H9 (cell line): ENCODE results near the gene UVRAG. TPM values are rescaled to one million over a fixed set of nuclear protein-coding genes. Genes with fewer than 3 reads are reported as not detected.

Experiments
- DNase-seq: peaks from one replicate; pipeline ENCODE4 v3.0.0-alpha.2; 2017
- H2AFZ ChIP-seq: one replicate; pipeline ENCODE4 v1.6.1; 2013; ENCODE audit warnings: mild to moderate bottlenecking, low read length, control low read depth, moderate library complexity
- H2AK5ac ChIP-seq: 2 replicates; pipeline ENCODE4 v1.6.1; 2013; ENCODE audit warnings: low read length, control low read depth, mixed read lengths; ENCODE audit not compliant: insufficient read length
- H2BK120ac ChIP-seq: one replicate; pipeline ENCODE4 v1.6.1; 2013; ENCODE audit warnings: low read depth, mild to moderate bottlenecking, low read length, control low read depth, inconsistent platforms; ENCODE audit not compliant: poor library complexity, severe bottlenecking
- H2BK12ac ChIP-seq: 2 replicates; pipeline ENCODE4 v1.6.1; 2013; ENCODE audit warnings: low read length, control low read depth, mixed read lengths, low read depth; ENCODE audit not compliant: insufficient read length
- H2BK15ac ChIP-seq: 2 replicates; pipeline ENCODE4 v1.6.1; 2013; ENCODE audit warnings: low read depth, low read length, control low read depth
- H2BK20ac ChIP-seq: one replicate; pipeline ENCODE4 v1.6.1; 2013; ENCODE audit warnings: low read depth, mild to moderate bottlenecking, low read length, control low read depth, inconsistent platforms; ENCODE audit not compliant: poor library complexity, severe bottlenecking
- H2BK5ac ChIP-seq: 2 replicates; pipeline ENCODE4 v1.6.1; 2013; ENCODE audit warnings: low read length, control low read depth, mixed read lengths; ENCODE audit not compliant: insufficient read length
- H3K14ac ChIP-seq: 2 replicates; pipeline ENCODE4 v1.6.1; 2013; ENCODE audit warnings: low read length, control low read depth; ENCODE audit not compliant: insufficient read depth
- H3K18ac ChIP-seq: 2 replicates; pipeline ENCODE4 v1.6.1; 2013; ENCODE audit warnings: low read depth, mild to moderate bottlenecking, mixed read lengths, low read length, control low read depth; ENCODE audit not compliant: insufficient read length
- H3K23ac ChIP-seq: 2 replicates; pipeline ENCODE4 v1.6.1; 2013; ENCODE audit warnings: low read length, control low read depth, mixed read lengths, low read depth; ENCODE audit not compliant: insufficient read length
- H3K23me2 ChIP-seq: 2 replicates; pipeline ENCODE4 v1.6.1; 2013; ENCODE audit warnings: low read depth, mild to moderate bottlenecking, mixed read lengths, low read length, control low read depth; ENCODE audit not compliant: insufficient read length, poor library complexity, severe bottlenecking
- H3K27ac ChIP-seq: 2 replicates; pipeline ENCODE4 v1.5.1; 2013; ENCODE audit warnings: low read length, control low read depth, mixed read lengths, low read depth; ENCODE audit not compliant: insufficient read length
- H3K27me3 ChIP-seq: 2 replicates; pipeline ENCODE4 v1.6.1; 2013; ENCODE audit warnings: low read length, control low read depth, inconsistent platforms; ENCODE audit not compliant: insufficient read depth
- H3K4ac ChIP-seq: 2 replicates; pipeline ENCODE4 v1.6.1; 2013; ENCODE audit warnings: low read depth, mild to moderate bottlenecking, control low read depth, inconsistent platforms, low read length, moderate library complexity
- H3K4me1 ChIP-seq: 2 replicates; pipeline ENCODE4 v1.6.1; 2013; ENCODE audit warnings: low read length, control low read depth, inconsistent platforms; ENCODE audit not compliant: insufficient read depth
- H3K4me2 ChIP-seq: 2 replicates; pipeline ENCODE4 v1.6.1; 2013; ENCODE audit warnings: low read length, control low read depth, mixed read lengths; ENCODE audit not compliant: insufficient read length, insufficient read depth
- H3K56ac ChIP-seq: 2 replicates; pipeline ENCODE4 v1.6.1; 2013; ENCODE audit warnings: low read depth, mild to moderate bottlenecking, mixed read lengths, low read length, control low read depth; ENCODE audit not compliant: insufficient read length
- H3K79me1 ChIP-seq: 2 replicates; pipeline ENCODE4 v1.6.1; 2013; ENCODE audit warnings: low read depth, mild to moderate bottlenecking, moderate library complexity, low read length, control low read depth, inconsistent platforms; ENCODE audit not compliant: insufficient read depth, poor library complexity, severe bottlenecking
- H3K79me2 ChIP-seq: 2 replicates; pipeline ENCODE4 v1.6.1; 2013; ENCODE audit warnings: low read length, control low read depth, inconsistent platforms; ENCODE audit not compliant: insufficient read depth
- H3K9ac ChIP-seq: 2 replicates; pipeline ENCODE4 v1.6.1; 2013; ENCODE audit warnings: low read length, control low read depth, mixed read lengths; ENCODE audit not compliant: insufficient read length; ENCODE audit errors: extremely low read depth
- H3K9me3 ChIP-seq: one replicate; pipeline ENCODE4 v1.6.1; 2013; ENCODE audit warnings: low read depth, low read length, inconsistent platforms; ENCODE audit not compliant: control insufficient read depth
- H3T11ph ChIP-seq: one replicate; pipeline ENCODE4 v1.6.1; 2013; ENCODE audit warnings: mild to moderate bottlenecking, low read length, control low read depth, inconsistent platforms
- H4K20me1 ChIP-seq: one replicate; pipeline ENCODE4 v1.6.1; 2013; ENCODE audit not compliant: control insufficient read depth, insufficient read length, insufficient read depth
- H4K5ac ChIP-seq: 2 replicates; pipeline ENCODE4 v1.6.1; 2013; ENCODE audit warnings: low read depth, mild to moderate bottlenecking, mixed read lengths, low read length, control low read depth; ENCODE audit not compliant: insufficient read length
- H4K8ac ChIP-seq: replicated peaks from 2 replicates; pipeline ENCODE4 v1.6.1; 2013; ENCODE audit warnings: low read length, control low read depth, mixed read lengths, low read depth; ENCODE audit not compliant: insufficient read length
- H4K91ac ChIP-seq: 2 replicates; pipeline ENCODE4 v1.6.1; 2013; ENCODE audit warnings: low read depth, mild to moderate bottlenecking, moderate library complexity, mixed read lengths, low read length, control low read depth; ENCODE audit not compliant: insufficient read length
- H3K27ac Mint-ChIP-seq, 3 experiments: 2 replicates in 2 of 3; 3 replicates in 1 of 3; pipeline ENCODE4 v1.8.0; 2020 to 2021; ENCODE audit warnings: mixed read lengths in 3 of 3, mild to moderate bottlenecking in 1 of 3, moderate library complexity in 1 of 3
- H3K27me3 Mint-ChIP-seq: 2 replicates; pipeline ENCODE4 v1.8.0; 2021; ENCODE audit warnings: low read depth, mild to moderate bottlenecking, moderate library complexity, mixed read lengths
- H3K36me3 Mint-ChIP-seq, 3 experiments: 2 replicates in 2 of 3; 3 replicates in 1 of 3; pipeline ENCODE4 v1.8.0; 2020 to 2021; ENCODE audit warnings: low read depth in 3 of 3, mixed read lengths in 3 of 3; ENCODE audit not compliant: insufficient read depth in 1 of 3
- H3K4me1 Mint-ChIP-seq, 2 experiments: 2 replicates each; pipeline ENCODE4 v1.8.0; 2020; ENCODE audit warnings: mixed read lengths in 2 of 2
- H3K4me3 Mint-ChIP-seq, 2 experiments: 2 replicates in 1 of 2; 3 replicates in 1 of 2; pipeline ENCODE4 v1.8.0; 2020 to 2021; ENCODE audit warnings: mild to moderate bottlenecking in 2 of 2, mixed read lengths in 2 of 2, moderate library complexity in 1 of 2
- H3K9me3 Mint-ChIP-seq, 2 experiments: 2 replicates in 1 of 2; 3 replicates in 1 of 2; pipeline ENCODE4 v1.8.0; 2020; ENCODE audit warnings: mild to moderate bottlenecking in 2 of 2, mixed read lengths in 2 of 2, moderate library complexity in 1 of 2
- CTCF ChIP-seq: fragments of 200-600 bp; sonication (generic); conservative IDR thresholded peaks from 3 replicates; pipeline ENCODE4 v1.8.0; 2021; ENCODE audit warnings: antibody characterized with exemption, mild to moderate bottlenecking
- WGBS: extraction: QIAGEN DNeasy Blood & Tissue Kit; methylation state at CpG from one replicate; pipeline ENCODE4 v1.1.7; 2013; ENCODE audit warnings: missing lambda C conversion rate, low lambda C conversion rate, mixed read lengths; ENCODE audit not compliant: insufficient read length; ENCODE audit errors: extremely low coverage; 5-methylcytosine and 5-hydroxymethylcytosine counted together
- total RNA-seq: library from RNA; stranded (reverse); gene quantifications from 2 replicates; pipeline ENCODE4 v1.2.1, GENCODE V29; 2021

UVRAG gene
- total RNA-seq, 1 experiment from 2014 or later, result 18.5 TPM

DNA sequence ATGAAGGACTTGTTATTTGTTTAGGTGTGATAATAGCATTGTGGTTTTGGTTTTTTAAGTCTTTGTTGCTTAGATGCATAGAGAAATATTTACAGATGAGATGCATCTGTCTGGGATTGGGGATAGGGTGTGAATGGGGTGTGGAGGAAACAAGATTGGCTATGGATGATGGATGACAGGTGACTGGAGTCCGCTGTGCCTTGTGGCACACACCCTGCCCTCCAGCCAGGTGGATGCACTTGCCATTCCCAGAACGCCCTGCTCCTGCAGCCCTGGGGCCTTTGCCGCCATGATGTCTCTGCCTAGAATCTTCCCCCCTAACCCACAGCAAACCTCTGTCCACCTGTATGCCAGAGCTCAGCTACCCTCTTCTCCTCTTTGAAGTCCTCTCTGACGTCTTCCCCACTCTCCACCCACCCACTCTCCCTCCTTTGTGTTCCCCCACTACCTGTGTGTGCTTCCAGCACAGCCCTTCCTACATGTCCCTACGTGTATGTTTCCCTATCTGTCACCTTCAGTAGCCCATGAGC is 336.6 kb downstream of the UVRAG start:
- Histone ChIP-seq H3K27ac (no peak overlapping the region), H3K79me1 (no peaks in the 10 kb centered on the region), H2BK12ac (no peak overlapping the region), H3K14ac (no peak overlapping the region), H2BK120ac (no peak overlapping the region), H3K56ac (no peak overlapping the region), H3T11ph (no peak overlapping the region), H3K9ac (no peak overlapping the region), H4K20me1 (no peaks in the 10 kb centered on the region), H2AFZ (peak overlapping the region; percentile 82), H3K9me3 (no peaks in the 10 kb centered on the region), H4K8ac (no peak overlapping the region), H3K18ac (no peak overlapping the region), H3K4me1 (no peaks in the 10 kb centered on the region), H4K5ac (no peak overlapping the region), H2BK15ac (no peak overlapping the region), H3K23me2 (no peaks in the 10 kb centered on the region), H3K27me3 (no peaks in the 10 kb centered on the region; the same call in none of the 2 replicates), H2BK20ac (no peak overlapping the region), H2BK5ac (no peak overlapping the region), H3K4me2 (peak overlapping the region; percentile 45), H3K4ac (no peak overlapping the region), H2AK5ac (no peak overlapping the region), H4K91ac (no peak overlapping the region), H3K79me2 (no peaks in the 10 kb centered on the region), H3K23ac (no peak overlapping the region)
- no CpG with 5 or more reads among the region's 5 CpGs for WGBS
- H3K4me1 Mint-ChIP-seq, result peaks cover 16 to 17% of the 10 kb centered on the region in 2 experiments
- H3K36me3 Mint-ChIP-seq, result no peaks in the 10 kb centered on the region
- H3K4me3 Mint-ChIP-seq, result peak overlapping the region; percentile 25 to 59; a peak in 2 of 5 replicates
- H3K27ac Mint-ChIP-seq, result peak overlapping the region in 1 of 3 experiments; percentile 49; a peak in 2 of 7 replicates
- no peak for TF ChIP-seq CTCF
- no peaks in the 10 kb centered on the region for H3K9me3 Mint-ChIP-seq
- peaks cover 43% of the 10 kb centered on the region for H3K27me3 Mint-ChIP-seq
- DNase-seq, result no peak
